ENCODE results near the gene LDAH.
A peak's percentile ranks its signal among the peaks of the same experiment; 100 is the strongest.

LDAH gene

DNA sequence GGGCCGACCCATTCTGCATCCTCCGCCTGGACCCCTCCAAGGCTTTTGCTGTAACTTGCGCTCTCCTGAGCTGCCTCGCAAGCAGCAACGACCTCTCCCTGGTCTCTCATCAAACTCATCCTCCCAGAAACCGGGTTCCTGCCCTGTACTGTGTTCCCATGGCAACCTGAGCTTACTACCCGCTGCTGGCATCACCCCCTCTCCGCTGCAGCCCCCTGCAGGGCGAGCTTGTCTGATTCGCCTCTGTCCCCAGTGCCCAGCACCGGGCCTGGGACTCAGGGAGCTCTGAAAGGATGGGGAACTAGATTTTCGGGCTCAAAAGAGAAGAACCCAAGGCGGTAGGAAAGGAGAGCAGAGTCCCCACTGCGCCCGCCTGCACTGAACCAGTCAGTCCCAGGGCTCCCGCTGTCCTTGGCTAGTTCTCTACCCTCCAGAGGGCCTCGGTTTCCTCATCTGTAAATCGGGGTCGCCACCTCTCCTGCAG lies 172.5 kb downstream of the LDAH start:
- CTCF ChIA-PET, result interaction anchor here (0.5 to 5.6 kb wide), 21 partner anchors 9 to 324 kb away, joined by 3 to 57 read pairs (median 4); no protein-coding TSS in a partner anchor
- Histone ChIP-seq H3K9me3 (ENCODE audit: control insufficient read depth, insufficient read depth, low read depth, low read length) (no peaks in the 10 kb centered on the region), H3K36me3 (ENCODE audit: control insufficient read depth in 2 of 2, insufficient read depth in 1 of 2, low read length in 2 of 2) (peaks cover 0 to 18% of the 10 kb centered on the region in 2 experiments; a peak in 1 of 3 replicates), H3K4me3 (ENCODE audit: low read depth, low read length) (peak overlapping the region; percentile 66), H3K27ac (ENCODE audit: extremely low read depth, low read depth, low read length) (peak overlapping the region; percentile 43; the same call in 1 of the 2 replicates), H3K4me1 (ENCODE audit: control insufficient read depth, insufficient read depth, low read length) (no peaks in the 10 kb centered on the region)
- POLR2A ChIA-PET, result interaction anchor here (0.5 to 5.9 kb wide), 9 partner anchors 11 to 214 kb away, joined by 3 to 51 read pairs (median 5); partner anchors contain the start of genes GDF7, LDAH and RHOB
- no peak for TF ChIP-seq ZNF132 (tag by site-specific recombination; IDR thresholded peaks at IDR 0.05; ENCODE audit: borderline replicate concordance)
- TF ChIP-seq ZNF610 (tag by site-specific recombination; IDR thresholded peaks at IDR 0.05; ENCODE audit: borderline replicate concordance), result no peak
- TF ChIP-seq, protein P1, sequence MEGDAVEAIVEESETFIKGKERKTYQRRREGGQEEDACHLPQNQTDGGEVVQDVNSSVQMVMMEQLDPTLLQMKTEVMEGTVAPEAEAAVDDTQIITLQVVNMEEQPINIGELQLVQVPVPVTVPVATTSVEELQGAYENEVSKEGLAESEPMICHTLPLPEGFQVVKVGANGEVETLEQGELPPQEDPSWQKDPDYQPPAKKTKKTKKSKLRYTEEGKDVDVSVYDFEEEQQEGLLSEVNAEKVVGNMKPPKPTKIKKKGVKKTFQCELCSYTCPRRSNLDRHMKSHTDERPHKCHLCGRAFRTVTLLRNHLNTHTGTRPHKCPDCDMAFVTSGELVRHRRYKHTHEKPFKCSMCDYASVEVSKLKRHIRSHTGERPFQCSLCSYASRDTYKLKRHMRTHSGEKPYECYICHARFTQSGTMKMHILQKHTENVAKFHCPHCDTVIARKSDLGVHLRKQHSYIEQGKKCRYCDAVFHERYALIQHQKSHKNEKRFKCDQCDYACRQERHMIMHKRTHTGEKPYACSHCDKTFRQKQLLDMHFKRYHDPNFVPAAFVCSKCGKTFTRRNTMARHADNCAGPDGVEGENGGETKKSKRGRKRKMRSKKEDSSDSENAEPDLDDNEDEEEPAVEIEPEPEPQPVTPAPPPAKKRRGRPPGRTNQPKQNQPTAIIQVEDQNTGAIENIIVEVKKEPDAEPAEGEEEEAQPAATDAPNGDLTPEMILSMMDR (tag by site-specific recombination; IDR thresholded peaks at IDR 0.05), result peak; percentile 7; the same call in 1 of the 2 replicates
- peak; percentile 27; the same call in 1 of the 2 replicates for TF ChIP-seq ZBTB17 (tag by site-specific recombination; IDR thresholded peaks at IDR 0.05)
- no peak for TF ChIP-seq ZNF391 (tag by site-specific recombination; IDR thresholded peaks at IDR 0.05; ENCODE audit: borderline replicate concordance, low read depth)

GRCh38 chr2:20649976-20650375 lies 172.9 kb downstream of the LDAH start:
- TF ChIP-seq TSHZ1 (tag by site-specific recombination; IDR thresholded peaks at IDR 0.05; ENCODE audit: borderline replicate concordance) (no peak), SCRT2 (tag by site-specific recombination; IDR thresholded peaks at IDR 0.05) (peak; percentile 85; the same call in 1 of the 2 replicates)
- Histone ChIP-seq H3K36me3 (ENCODE audit: control insufficient read depth in 2 of 2, insufficient read depth in 1 of 2, low read length in 2 of 2) (peaks cover 0 to 22% of the 10 kb centered on the region in 2 experiments; a peak in 1 of 3 replicates), H3K4me1 (ENCODE audit: control insufficient read depth, insufficient read depth, low read length) (no peaks in the 10 kb centered on the region), H3K9me3 (ENCODE audit: control insufficient read depth, insufficient read depth, low read depth, low read length) (no peaks in the 10 kb centered on the region), H3K4me3 (ENCODE audit: low read depth, low read length) (no peak overlapping the region), H3K27ac (ENCODE audit: extremely low read depth, low read depth, low read length) (no peak overlapping the region)
- POLR2A ChIA-PET, result interaction anchor here (5.9 kb wide), 1 partner anchor 202 kb away, joined by 51 read pairs; the partner anchor contains the start of gene RHOB
- CTCF ChIA-PET, result interaction anchor here (0.7 to 5.6 kb wide), 9 partner anchors 8 to 253 kb away, joined by 3 to 57 read pairs (median 5); no protein-coding TSS in a partner anchor

DNA sequence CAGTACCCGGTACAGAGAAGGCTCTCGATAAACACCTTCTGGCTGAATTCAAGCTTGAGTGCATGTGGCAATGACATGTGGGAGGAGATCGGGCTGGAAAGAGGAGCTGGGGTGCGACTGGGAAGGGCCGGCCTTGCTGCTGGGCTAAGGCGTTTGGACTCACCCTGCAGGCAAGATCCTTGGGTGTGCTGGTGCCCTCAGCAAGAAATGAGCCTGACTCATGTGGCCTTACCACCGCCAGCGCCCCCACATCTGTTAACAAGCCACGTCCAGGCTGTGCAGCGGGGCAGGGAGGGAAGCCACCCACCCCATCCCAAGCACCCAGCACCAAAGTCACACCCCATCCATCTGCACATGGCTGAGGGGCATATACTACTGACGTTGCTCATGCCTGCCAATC lies 173.3 kb downstream of the LDAH start:
- H3K4me3 ChIP-seq (ENCODE audit: low read depth, low read length), result no peak overlapping the region

DNA sequence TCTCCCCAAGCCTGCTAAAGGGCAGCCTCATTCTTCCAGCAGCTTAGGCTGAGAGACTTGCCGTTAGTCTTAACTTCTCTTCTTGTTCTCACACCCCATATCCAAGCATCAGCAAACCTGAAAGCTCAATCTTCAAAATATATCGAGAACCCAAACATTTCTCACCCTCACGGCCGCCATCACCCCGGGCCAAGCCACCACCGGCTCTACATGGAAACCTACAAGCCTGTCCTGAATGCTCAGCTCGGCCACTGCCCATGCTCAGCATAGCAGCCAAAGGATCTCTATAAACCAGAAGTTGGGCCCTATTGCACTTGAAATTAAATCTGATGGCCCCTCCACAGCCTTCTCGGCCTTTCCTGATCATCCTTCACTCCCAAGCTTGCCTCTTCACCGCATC lies 174.1 kb downstream of the LDAH start:
- Histone ChIP-seq H3K9me3 (ENCODE audit: control insufficient read depth, insufficient read depth, low read depth, low read length) (no peaks in the 10 kb centered on the region), H3K36me3 (ENCODE audit: control insufficient read depth in 2 of 2, insufficient read depth in 1 of 2, low read length in 2 of 2) (peaks cover 0 to 34% of the 10 kb centered on the region in 2 experiments; a peak in 1 of 3 replicates), H3K4me3 (ENCODE audit: low read depth, low read length) (no peak overlapping the region), H3K27ac (ENCODE audit: extremely low read depth, low read depth, low read length) (no peak overlapping the region), H3K4me1 (ENCODE audit: control insufficient read depth, insufficient read depth, low read length) (no peaks in the 10 kb centered on the region)
- CTCF ChIA-PET, result interaction anchor here (0.5 to 5.6 kb wide), 11 partner anchors 12 to 271 kb away, joined by 3 to 57 read pairs (median 3); no protein-coding TSS in a partner anchor
- POLR2A ChIA-PET, result interaction anchor here (5.9 kb wide), 1 partner anchor 201 kb away, joined by 51 read pairs; the partner anchor contains the start of gene RHOB
- TF ChIP-seq ZNF140 (tag by site-specific recombination; IDR thresholded peaks at IDR 0.05) (no peak), ZNF266 (tag by site-specific recombination; IDR thresholded peaks at IDR 0.05; ENCODE audit: low read depth) (no peak), ZNF830 (tag by site-specific recombination; IDR thresholded peaks at IDR 0.05; ENCODE audit: low read depth) (no peak), ZEB2 (tag by site-specific recombination; IDR thresholded peaks at IDR 0.05) (no peak), ZNF521 (tag by site-specific recombination; IDR thresholded peaks at IDR 0.05) (no peak), ZBTB26 (tag by site-specific recombination; optimal IDR thresholded peaks at IDR 0.05) (no peak), ZNF792 (tag by site-specific recombination; IDR thresholded peaks at IDR 0.05) (no peak), ZBTB6 (tag by site-specific recombination; IDR thresholded peaks at IDR 0.05) (no peak)
- TF ChIP-seq, protein P2, sequence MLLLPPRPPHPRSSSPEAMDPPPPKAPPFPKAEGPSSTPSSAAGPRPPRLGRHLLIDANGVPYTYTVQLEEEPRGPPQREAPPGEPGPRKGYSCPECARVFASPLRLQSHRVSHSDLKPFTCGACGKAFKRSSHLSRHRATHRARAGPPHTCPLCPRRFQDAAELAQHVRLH (tag by site-specific recombination; IDR thresholded peaks at IDR 0.05), result no peak

More for the DNA sequence above, 173.3 kb downstream of the LDAH start:
- Histone ChIP-seq H3K9me3 (ENCODE audit: control insufficient read depth, insufficient read depth, low read depth, low read length) (no peaks in the 10 kb centered on the region), H3K4me1 (ENCODE audit: control insufficient read depth, insufficient read depth, low read length) (no peaks in the 10 kb centered on the region), H3K27ac (ENCODE audit: extremely low read depth, low read depth, low read length) (no peak overlapping the region), H3K36me3 (ENCODE audit: control insufficient read depth in 2 of 2, insufficient read depth in 1 of 2, low read length in 2 of 2) (peaks cover 0 to 26% of the 10 kb centered on the region in 2 experiments; a peak in 1 of 3 replicates)
- POLR2A ChIA-PET, result interaction anchor here (5.9 kb wide), 1 partner anchor 202 kb away, joined by 51 read pairs; the partner anchor contains the start of gene RHOB
- CTCF ChIA-PET, result interaction anchor here (0.5 to 5.6 kb wide), 7 partner anchors 12 to 272 kb away, joined by 3 to 57 read pairs (median 4); no protein-coding TSS in a partner anchor
- TF ChIP-seq ZFHX2 (tag by site-specific recombination; conservative IDR thresholded peaks at IDR 0.05), result peak; percentile 48
- no peak for TF ChIP-seq HOXA7 (CRISPR knock-in tag; IDR thresholded peaks at IDR 0.05; ENCODE audit: borderline replicate concordance)
- peak; percentile 45 for TF ChIP-seq EGR2 (tag by site-specific recombination; IDR thresholded peaks at IDR 0.05; ENCODE audit: low read depth)
- no peak for TF ChIP-seq ZNF354C (tag by site-specific recombination; IDR thresholded peaks at IDR 0.05; ENCODE audit: borderline replicate concordance, low read depth)
